ENCODE results near the gene EFCAB10. TPM values are rescaled to one million over a fixed set of nuclear protein-coding genes. Genes with fewer than 3 reads are reported as not detected.

EFCAB10 gene
- total and polyA plus RNA-seq, 12 donors, result 0.10 to 0.27 (median 0.11) TPM; not detected in 9

DNA sequence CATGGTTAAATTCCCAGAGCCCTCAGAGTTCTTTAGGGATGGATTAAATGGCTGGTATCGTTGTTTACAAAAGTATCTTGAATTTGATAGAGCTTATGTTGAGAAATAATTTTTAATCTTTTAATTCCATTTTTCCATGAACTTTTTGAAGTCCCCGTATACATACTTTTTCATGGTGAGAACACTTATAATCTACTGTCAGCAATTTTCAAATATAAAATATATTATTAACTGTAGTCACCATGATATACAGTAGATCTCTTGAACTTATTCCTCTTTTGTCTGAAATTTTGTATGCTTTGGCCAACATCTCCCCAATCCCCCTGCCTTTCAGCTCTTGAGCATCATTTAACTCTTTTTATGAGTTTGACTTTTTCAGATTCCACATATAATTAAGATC lies 9.4 kb downstream of the EFCAB10 start:
- 91 to 99% (median 95%) methylated on average over 2 of the region's 2 CpGs for WGBS, 4 donors
- Histone ChIP-seq H3K27ac (no peak overlapping the region), H3K27me3 (no peaks in the 10 kb centered on the region), H3K4me3 (no peak overlapping the region), H3K36me3 (replicated peaks in 1 of 2) (peaks cover 0 to 13% of the 10 kb centered on the region in 2 donors), H3K9me3 (replicated peaks in 1 of 3) (no peaks in the 10 kb centered on the region), H3K4me1 (replicated peaks in 1 of 2) (peaks cover 0 to 5% of the 10 kb centered on the region in 2 donors)
- intact Hi-C loops (cut with DNase I), result no loop called here
- DNase-seq, result no peak
- TF ChIP-seq POLR2A (IDR thresholded peaks at IDR 0.05), result no peak
- no peak for TF ChIP-seq CTCF (IDR thresholded peaks at IDR 0.05)

DNA sequence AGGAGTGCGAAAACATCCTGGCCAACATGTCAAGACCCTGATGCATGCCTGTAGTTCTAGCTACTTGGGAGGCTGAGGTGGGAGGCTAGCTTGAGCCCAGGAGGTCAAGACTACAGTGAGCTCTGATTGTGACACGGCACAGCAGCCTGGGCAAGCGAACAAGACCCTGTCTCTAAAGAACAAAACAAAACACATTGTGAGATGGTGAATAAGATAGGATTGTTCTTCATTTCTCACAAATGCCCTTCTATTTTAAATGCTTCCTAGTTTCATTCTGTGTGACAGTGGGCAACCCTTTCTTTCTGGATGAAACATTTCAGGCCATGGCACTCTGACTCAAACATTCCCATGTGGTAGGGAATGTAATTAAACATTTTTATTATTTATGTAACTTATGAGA lies 13.5 kb downstream of the EFCAB10 start:
- H3K27ac ChIP-seq, result no peak overlapping the region
- TF ChIP-seq POLR2A (IDR thresholded peaks at IDR 0.05), result no peak
- TF ChIP-seq CTCF (IDR thresholded peaks at IDR 0.05), result no peak
- no peak for DNase-seq
- peaks cover 0 to 5% of the 10 kb centered on the region in 2 donors for H3K4me1 ChIP-seq (replicated peaks in 1 of 2)
- H3K36me3 ChIP-seq (replicated peaks in 1 of 2), result peaks cover 0 to 41% of the 10 kb centered on the region in 2 donors
- 92 to 98% (median 96%) methylated on average over 3 of the region's 3 CpGs for WGBS, 4 donors
- no peak overlapping the region for H3K4me3 ChIP-seq
- no peaks in the 10 kb centered on the region for H3K9me3 ChIP-seq (replicated peaks in 1 of 3)
- H3K27me3 ChIP-seq, result no peaks in the 10 kb centered on the region
- intact Hi-C loops (cut with DNase I), result no loop called here

DNA sequence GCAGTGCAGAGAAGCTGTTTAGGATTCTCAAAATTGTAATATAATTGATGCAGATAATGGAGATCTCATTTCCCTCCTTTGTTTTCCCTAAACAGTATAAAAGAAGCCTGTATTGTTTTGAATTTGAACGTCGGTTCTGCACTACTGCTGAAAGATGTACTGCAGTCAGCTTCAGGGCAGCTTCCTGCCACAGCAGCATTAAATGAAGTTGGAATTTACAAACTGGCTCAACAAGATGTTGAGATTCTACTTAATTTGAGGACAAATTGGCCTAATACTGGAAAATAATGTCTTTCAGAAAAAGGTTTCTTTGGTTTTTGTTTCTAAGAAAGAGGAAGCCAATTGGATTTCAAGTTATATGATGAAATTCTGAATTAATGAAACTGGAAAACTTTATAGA lies 14.3 kb downstream of the EFCAB10 start:
- TF ChIP-seq CTCF (IDR thresholded peaks at IDR 0.05) (no peak), POLR2A (IDR thresholded peaks at IDR 0.05) (no peak)
- DNase-seq, result no peak
- 74 to 90% (median 85%) methylated on average over 2 of the region's 2 CpGs for WGBS, 4 donors
- intact Hi-C loops (cut with DNase I), result no loop called here
- no peaks in the 10 kb centered on the region for H3K9me3 ChIP-seq (replicated peaks in 1 of 3)
- peaks cover 0 to 42% of the 10 kb centered on the region in 2 donors for H3K36me3 ChIP-seq (replicated peaks in 1 of 2)
- no peak overlapping the region for H3K27ac ChIP-seq
- peaks cover 0 to 5% of the 10 kb centered on the region in 2 donors for H3K4me1 ChIP-seq (replicated peaks in 1 of 2)
- no peaks in the 10 kb centered on the region for H3K27me3 ChIP-seq
- no peak overlapping the region for H3K4me3 ChIP-seq

GRCh38 chr7:105565190-105565589 lies 16.1 kb downstream of the EFCAB10 start:
- no peaks in the 10 kb centered on the region for H3K27me3 ChIP-seq
- intact Hi-C loops (cut with DNase I), result no loop called here
- H3K4me3 ChIP-seq, result no peak overlapping the region
- TF ChIP-seq POLR2A (IDR thresholded peaks at IDR 0.05), result no peak
- TF ChIP-seq CTCF (IDR thresholded peaks at IDR 0.05), result no peak
- H3K27ac ChIP-seq, result no peak overlapping the region
- H3K4me1 ChIP-seq (replicated peaks in 1 of 2), result no peaks in the 10 kb centered on the region
- peaks cover 0 to 52% of the 10 kb centered on the region in 2 donors for H3K36me3 ChIP-seq (replicated peaks in 1 of 2)
- no peaks in the 10 kb centered on the region for H3K9me3 ChIP-seq (replicated peaks in 1 of 3)
- no peak for DNase-seq
- 97 to 99% (median 98%) methylated on average over 4 of the region's 4 CpGs for WGBS, 4 donors

Measured in adrenal gland (tissue), 12 donors.